Subcutaneous abdominal adipose tissue (tissue), 5 donors: ENCODE results near the gene ADARB2.

Experiments used
- H3K27ac ChIP-seq: one replicate; pipeline ENCODE4 v1.7.0; 2013; ENCODE audit warnings: low read depth, mild to moderate bottlenecking, inconsistent platforms, low read length, moderate library complexity
- H3K27me3 ChIP-seq, 5 donors: one replicate each; pipeline ENCODE4 v1.7.0; 2013; ENCODE audit warnings: low read length in 5 of 5, inconsistent platforms in 1 of 5; ENCODE audit not compliant: control insufficient read depth in 5 of 5, insufficient read depth in 4 of 5
- H3K36me3 ChIP-seq, 5 donors: one replicate each; pipeline ENCODE4 v1.7.0; 2013; ENCODE audit warnings: low read length in 5 of 5; ENCODE audit not compliant: control insufficient read depth in 5 of 5, insufficient read depth in 5 of 5
- H3K4me1 ChIP-seq, 5 donors: one replicate each; pipeline ENCODE4 v1.7.0; 2013; ENCODE audit warnings: low read length in 5 of 5, mild to moderate bottlenecking in 3 of 5, moderate library complexity in 1 of 5; ENCODE audit not compliant: control insufficient read depth in 5 of 5, insufficient read depth in 5 of 5
- H3K4me3 ChIP-seq, 5 donors: one replicate each; pipeline ENCODE4 v1.7.0; 2013; ENCODE audit warnings: low read length in 5 of 5, low read depth in 1 of 5
- H3K9ac ChIP-seq, 5 donors: one replicate each; pipeline ENCODE4 v1.7.0; 2013; ENCODE audit warnings: low read length in 5 of 5, mild to moderate bottlenecking in 4 of 5, moderate library complexity in 3 of 5
- H3K9me3 ChIP-seq, 5 donors: one replicate each; pipeline ENCODE4 v1.7.0; 2013; ENCODE audit warnings: low read length in 5 of 5; ENCODE audit not compliant: control insufficient read depth in 5 of 5
- donor health status: healthy.
- donor health status: healthy.
- donor health status: healthy.
- donor health status: healthy.
- donor health status: healthy.

Gene ADARB2

GRCh38 chr10:1569208-1569607 lies 168.1 kb downstream of the ADARB2 start:
- H3K36me3 ChIP-seq: no peaks in the 10 kb centered on the region
- H3K27ac ChIP-seq: no peak overlapping the region
- H3K9ac ChIP-seq: no peak overlapping the region
- H3K27me3 ChIP-seq: peaks cover 0 to 11% (median 2%) of the 10 kb centered on the region in 5 donors
- no peak overlapping the region for H3K4me3 ChIP-seq
- H3K9me3 ChIP-seq: no peaks in the 10 kb centered on the region
- no peaks in the 10 kb centered on the region for H3K4me1 ChIP-seq

- no peak overlapping the region for H3K4me3 ChIP-seq
- no peaks in the 10 kb centered on the region for H3K9me3 ChIP-seq
- H3K9ac ChIP-seq: no peak overlapping the region
- H3K4me1 ChIP-seq: no peaks in the 10 kb centered on the region
- H3K36me3 ChIP-seq: no peaks in the 10 kb centered on the region
- H3K27me3 ChIP-seq: peaks cover 2 to 12% (median 4%) of the 10 kb centered on the region in 5 donors
- H3K27ac ChIP-seq: no peak overlapping the region
These were observed 169.4 kb downstream of the ADARB2 start for GRCh38 chr10:1567742-1568495.

- Histone ChIP-seq H3K4me3 (no peak overlapping the region), H3K4me1 (no peaks in the 10 kb centered on the region), H3K36me3 (no peaks in the 10 kb centered on the region), H3K9ac (no peak overlapping the region), H3K9me3 (no peaks in the 10 kb centered on the region), H3K27ac (no peak overlapping the region), H3K27me3 (peaks cover 2 to 13% (median 6%) of the 10 kb centered on the region in 5 donors)
These were observed 170.2 kb downstream of the ADARB2 start for GRCh38 chr10:1567152-1567551.

- Histone ChIP-seq H3K9ac (no peak overlapping the region), H3K4me3 (no peak overlapping the region), H3K27me3 (peaks cover 3 to 15% (median 7%) of the 10 kb centered on the region in 5 donors), H3K27ac (no peak overlapping the region), H3K36me3 (no peaks in the 10 kb centered on the region), H3K9me3 (no peaks in the 10 kb centered on the region), H3K4me1 (peaks cover 0 to under 1% (median 0%) of the 10 kb centered on the region in 5 donors)
These were observed 172.5 kb downstream of the ADARB2 start for GRCh38 chr10:1564791-1565190.

- Histone ChIP-seq H3K27me3 (peaks cover 7 to 24% (median 12%) of the 10 kb centered on the region in 5 donors), H3K9me3 (no peaks in the 10 kb centered on the region), H3K4me3 (no peak overlapping the region), H3K36me3 (no peaks in the 10 kb centered on the region), H3K4me1 (peaks cover 0 to 8% (median 0%) of the 10 kb centered on the region in 5 donors), H3K9ac (no peak overlapping the region), H3K27ac (no peak overlapping the region)
These were observed 174.3 kb downstream of the ADARB2 start for GRCh38 chr10:1563028-1563427.

- H3K4me1 ChIP-seq: peaks cover 0 to 8% (median 0%) of the 10 kb centered on the region in 5 donors
- H3K36me3 ChIP-seq: no peaks in the 10 kb centered on the region
- H3K4me3 ChIP-seq: no peak overlapping the region
- peaks cover 7 to 23% (median 15%) of the 10 kb centered on the region in 5 donors for H3K27me3 ChIP-seq
- H3K27ac ChIP-seq: no peak overlapping the region
- no peaks in the 10 kb centered on the region for H3K9me3 ChIP-seq
- H3K9ac ChIP-seq: no peak overlapping the region
These were observed 175.5 kb downstream of the ADARB2 start for GRCh38 chr10:1561731-1562337.

- H3K4me1 ChIP-seq: peaks cover 0 to 8% (median 0%) of the 10 kb centered on the region in 5 donors
- no peak overlapping the region for H3K9ac ChIP-seq
- no peaks in the 10 kb centered on the region for H3K36me3 ChIP-seq
- no peak overlapping the region for H3K27ac ChIP-seq
- peaks cover 7 to 23% (median 15%) of the 10 kb centered on the region in 5 donors for H3K27me3 ChIP-seq
- no peak overlapping the region for H3K4me3 ChIP-seq
- H3K9me3 ChIP-seq: no peaks in the 10 kb centered on the region
These were observed 176.7 kb downstream of the ADARB2 start for GRCh38 chr10:1560535-1561192.

- Histone ChIP-seq H3K9me3 (no peaks in the 10 kb centered on the region), H3K27me3 (peaks cover 7 to 23% (median 15%) of the 10 kb centered on the region in 5 donors), H3K27ac (no peak overlapping the region), H3K4me1 (peaks cover 0 to 8% (median 0%) of the 10 kb centered on the region in 5 donors), H3K36me3 (no peaks in the 10 kb centered on the region), H3K4me3 (no peak overlapping the region), H3K9ac (no peak overlapping the region)
These were observed 177.6 kb downstream of the ADARB2 start for GRCh38 chr10:1559761-1560160.

GRCh38 chr10:1559311-1559710 lies 178.0 kb downstream of the ADARB2 start:
- Histone ChIP-seq H3K36me3 (no peaks in the 10 kb centered on the region), H3K27me3 (peaks cover 7 to 23% (median 15%) of the 10 kb centered on the region in 5 donors), H3K9ac (no peak overlapping the region), H3K4me3 (no peak overlapping the region), H3K4me1 (peaks cover 0 to 8% (median 0%) of the 10 kb centered on the region in 5 donors), H3K27ac (no peak overlapping the region), H3K9me3 (no peaks in the 10 kb centered on the region)

GRCh38 chr10:1558906-1559305 lies 178.4 kb downstream of the ADARB2 start:
- no peaks in the 10 kb centered on the region for H3K36me3 ChIP-seq
- no peaks in the 10 kb centered on the region for H3K9me3 ChIP-seq
- H3K27me3 ChIP-seq: peaks cover 7 to 23% (median 15%) of the 10 kb centered on the region in 5 donors
- no peak overlapping the region for H3K4me3 ChIP-seq
- no peak overlapping the region for H3K9ac ChIP-seq
- no peak overlapping the region for H3K27ac ChIP-seq
- H3K4me1 ChIP-seq: peaks cover 0 to 8% (median 0%) of the 10 kb centered on the region in 5 donors
